Measurements from ENCODE around the gene STAMBP.

The STAMBP gene

GRCh38 chr2:73851274-73851673 lies 22.5 kb downstream of the STAMBP start:
- Mint-ChIP-seq H3K27me3 (ENCODE audit: low read depth, poor library complexity) (no peaks in the 10 kb centered on the region), H3K4me3 (no peak overlapping the region), H3K27ac (no peak overlapping the region), H3K36me3 (ENCODE audit: low read depth) (peaks cover 53% of the 10 kb centered on the region), H3K4me1 (no peaks in the 10 kb centered on the region), H3K9me3 (no peaks in the 10 kb centered on the region)
- TF ChIP-seq, protein P1, sequence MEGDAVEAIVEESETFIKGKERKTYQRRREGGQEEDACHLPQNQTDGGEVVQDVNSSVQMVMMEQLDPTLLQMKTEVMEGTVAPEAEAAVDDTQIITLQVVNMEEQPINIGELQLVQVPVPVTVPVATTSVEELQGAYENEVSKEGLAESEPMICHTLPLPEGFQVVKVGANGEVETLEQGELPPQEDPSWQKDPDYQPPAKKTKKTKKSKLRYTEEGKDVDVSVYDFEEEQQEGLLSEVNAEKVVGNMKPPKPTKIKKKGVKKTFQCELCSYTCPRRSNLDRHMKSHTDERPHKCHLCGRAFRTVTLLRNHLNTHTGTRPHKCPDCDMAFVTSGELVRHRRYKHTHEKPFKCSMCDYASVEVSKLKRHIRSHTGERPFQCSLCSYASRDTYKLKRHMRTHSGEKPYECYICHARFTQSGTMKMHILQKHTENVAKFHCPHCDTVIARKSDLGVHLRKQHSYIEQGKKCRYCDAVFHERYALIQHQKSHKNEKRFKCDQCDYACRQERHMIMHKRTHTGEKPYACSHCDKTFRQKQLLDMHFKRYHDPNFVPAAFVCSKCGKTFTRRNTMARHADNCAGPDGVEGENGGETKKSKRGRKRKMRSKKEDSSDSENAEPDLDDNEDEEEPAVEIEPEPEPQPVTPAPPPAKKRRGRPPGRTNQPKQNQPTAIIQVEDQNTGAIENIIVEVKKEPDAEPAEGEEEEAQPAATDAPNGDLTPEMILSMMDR (IDR thresholded peaks at IDR 0.05): no peak
- DNase-seq: no peak

DNA sequence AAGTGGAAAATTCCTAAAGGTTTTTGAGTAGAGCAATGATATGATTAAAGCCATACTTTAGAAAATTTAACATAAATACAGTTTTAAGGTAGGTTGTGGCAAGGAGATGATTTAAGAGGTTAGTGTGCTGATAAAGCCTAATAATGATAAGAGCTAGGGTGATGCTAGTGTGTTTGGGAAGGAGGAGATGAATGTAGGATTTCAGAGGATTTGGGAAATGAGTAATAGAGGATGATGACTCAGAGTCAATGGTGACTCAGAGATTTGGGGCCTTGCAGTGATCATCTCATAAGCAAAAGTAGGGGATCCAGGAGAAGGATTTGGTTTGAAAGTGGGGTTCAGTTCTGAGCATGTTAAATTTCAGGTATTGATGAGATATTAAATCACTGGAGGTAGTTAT lies 23.3 kb downstream of the STAMBP start:
- no peaks in the 10 kb centered on the region for H3K9me3 Mint-ChIP-seq
- H3K36me3 Mint-ChIP-seq (ENCODE audit: low read depth): peaks cover 53% of the 10 kb centered on the region
- TF ChIP-seq, protein P1 (IDR thresholded peaks at IDR 0.05): no peak
- peaks cover under 1% of the 10 kb centered on the region for H3K27me3 Mint-ChIP-seq (ENCODE audit: low read depth, poor library complexity)
- DNase-seq: no peak
- H3K27ac Mint-ChIP-seq: no peak overlapping the region
- H3K4me1 Mint-ChIP-seq: no peaks in the 10 kb centered on the region
- H3K4me3 Mint-ChIP-seq: no peak overlapping the region

DNA sequence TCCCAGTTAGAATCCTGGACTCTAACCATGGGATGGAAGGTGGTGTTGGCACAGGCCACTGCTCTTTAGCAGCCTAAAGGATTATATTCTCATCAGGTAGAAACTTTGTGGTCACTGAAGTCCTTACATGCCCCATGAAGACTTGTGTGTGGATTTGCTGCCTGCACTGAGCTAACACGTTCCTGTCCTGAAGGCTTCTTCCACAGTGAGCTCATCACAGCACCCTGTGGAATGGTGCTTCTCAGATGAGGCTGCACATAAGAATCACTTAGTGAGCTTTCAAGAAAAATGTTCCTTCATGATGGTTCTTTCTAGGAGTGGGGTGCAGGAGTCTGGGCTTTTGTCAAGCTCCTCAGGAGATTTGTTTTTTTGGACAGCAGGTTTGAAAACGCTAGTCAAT lies 26.8 kb downstream of the STAMBP start:
- Mint-ChIP-seq H3K9me3 (no peaks in the 10 kb centered on the region), H3K36me3 (ENCODE audit: low read depth) (peaks cover 56% of the 10 kb centered on the region), H3K4me1 (no peaks in the 10 kb centered on the region), H3K27me3 (ENCODE audit: low read depth, poor library complexity) (peaks cover 7% of the 10 kb centered on the region), H3K27ac (no peak overlapping the region), H3K4me3 (no peak overlapping the region)
- no peak for DNase-seq
- TF ChIP-seq, protein P1 (IDR thresholded peaks at IDR 0.05): no peak

- no peak overlapping the region for H3K27ac Mint-ChIP-seq
- H3K4me3 Mint-ChIP-seq: no peak overlapping the region
- no peak for DNase-seq
- TF ChIP-seq, protein P1 (IDR thresholded peaks at IDR 0.05): no peak
- no peaks in the 10 kb centered on the region for H3K4me1 Mint-ChIP-seq
- peaks cover 7% of the 10 kb centered on the region for H3K27me3 Mint-ChIP-seq (ENCODE audit: low read depth, poor library complexity)
- H3K36me3 Mint-ChIP-seq (ENCODE audit: low read depth): peaks cover 57% of the 10 kb centered on the region
- H3K9me3 Mint-ChIP-seq: no peaks in the 10 kb centered on the region
Measured at GRCh38 chr2:73856214-73856613, 27.5 kb downstream of the STAMBP start.

DNA sequence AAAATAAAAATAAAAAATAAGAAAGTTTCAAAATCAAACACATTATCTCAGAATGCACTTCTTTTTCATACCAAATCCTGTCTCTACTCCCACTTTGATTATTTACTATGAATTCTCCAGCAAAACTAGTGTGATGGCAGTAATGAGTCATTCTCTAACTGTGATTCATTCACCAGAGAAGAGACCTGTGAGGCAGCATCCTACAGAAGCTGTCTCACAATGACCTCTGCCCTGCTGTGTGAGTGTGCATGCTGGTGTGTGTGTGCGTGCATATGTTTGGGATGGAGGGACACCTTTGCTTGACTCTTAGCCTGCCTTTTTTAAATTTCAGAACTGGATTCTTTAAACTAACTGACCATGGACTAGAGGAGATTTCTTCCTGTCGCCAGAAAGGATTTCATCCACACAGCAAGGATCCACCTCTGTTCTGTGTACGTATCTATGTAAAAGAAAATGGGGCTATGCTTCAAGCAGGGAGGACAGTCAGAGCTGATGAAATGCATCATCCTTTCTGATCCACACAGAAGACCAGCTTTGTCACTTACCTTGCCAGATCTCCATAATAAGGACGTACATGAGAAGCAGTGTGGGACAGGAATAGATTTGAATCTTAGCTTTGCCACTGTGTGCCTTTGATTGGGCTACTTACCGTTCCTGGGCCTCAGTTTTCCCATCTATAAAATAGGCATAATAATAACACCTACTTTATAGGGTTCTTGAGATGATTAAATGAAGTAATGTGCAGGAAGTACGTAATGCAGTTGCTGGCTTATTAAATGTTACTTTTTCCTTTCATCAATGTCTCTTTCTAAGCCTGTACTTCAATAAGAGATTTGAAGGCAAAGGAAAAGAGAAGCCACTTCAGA lies 31.2 kb downstream of the STAMBP start:
- Mint-ChIP-seq H3K27ac (no peak overlapping the region), H3K27me3 (ENCODE audit: low read depth, poor library complexity) (peaks cover 7% of the 10 kb centered on the region), H3K9me3 (no peaks in the 10 kb centered on the region), H3K4me1 (no peaks in the 10 kb centered on the region), H3K4me3 (no peak overlapping the region), H3K36me3 (ENCODE audit: low read depth) (peaks cover 83% of the 10 kb centered on the region)
- TF ChIP-seq, protein P1 (IDR thresholded peaks at IDR 0.05): no peak
- no peak for DNase-seq

DNA sequence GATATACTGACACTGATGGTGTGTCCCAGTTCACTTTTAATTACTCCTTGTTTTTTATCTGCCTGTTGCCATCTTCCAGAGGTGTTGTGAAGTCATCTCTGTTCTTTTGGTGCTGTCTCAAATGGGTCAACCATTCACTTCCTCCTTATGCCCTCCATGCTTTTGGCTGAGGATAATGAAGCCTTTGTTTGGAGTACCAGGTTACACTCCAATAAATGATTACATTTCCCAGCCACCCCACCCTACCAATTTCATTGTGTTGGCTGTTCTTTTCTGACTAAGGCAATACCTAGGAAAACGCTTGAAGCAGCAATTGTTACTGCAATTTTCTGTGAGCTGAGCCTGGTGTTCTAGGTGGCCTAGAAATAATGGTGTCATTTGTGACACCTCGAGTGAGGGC lies 34.2 kb downstream of the STAMBP start:
- H3K4me1 Mint-ChIP-seq: no peaks in the 10 kb centered on the region
- H3K4me3 Mint-ChIP-seq: no peak overlapping the region
- peak overlapping the region; percentile 30 for H3K27ac Mint-ChIP-seq
- no peaks in the 10 kb centered on the region for H3K9me3 Mint-ChIP-seq
- H3K36me3 Mint-ChIP-seq (ENCODE audit: low read depth): peaks cover 75% of the 10 kb centered on the region
- TF ChIP-seq, protein P1 (IDR thresholded peaks at IDR 0.05): no peak
- DNase-seq: no peak
- no peaks in the 10 kb centered on the region for H3K27me3 Mint-ChIP-seq (ENCODE audit: low read depth, poor library complexity)

Data from nephron progenitor cell (in vitro differentiated cells).